Esophagus muscularis mucosa (tissue), 3 donors: ENCODE data around the gene ULK2.

Source experiments
- POLR2AphosphoS5 ChIP-seq, 2 donors: sonication (generic); formaldehyde crosslinking; IDR thresholded peaks; one replicate each; pipeline ENCODE4 v1.6.1; 2017; ENCODE audit warnings: antibody characterized with exemption in 2 of 2
- TF ChIP-seq, protein P1 (sequence below), 3 experiments: fragments of 200-600 bp in 2 of 3; fragments of 450-650 bp in 1 of 3; sonication (generic) in 2 of 3; IDR thresholded peaks; one replicate each; pipeline ENCODE4 v1.5.1; 2017 to 2019; ENCODE audit warnings: antibody characterized with exemption in 3 of 3, mild to moderate bottlenecking in 2 of 3, moderate library complexity in 1 of 3

GRCh38 chr17:19766016-19766415, 101.7 kb downstream of the ULK2 start:
- TF ChIP-seq, protein P1, sequence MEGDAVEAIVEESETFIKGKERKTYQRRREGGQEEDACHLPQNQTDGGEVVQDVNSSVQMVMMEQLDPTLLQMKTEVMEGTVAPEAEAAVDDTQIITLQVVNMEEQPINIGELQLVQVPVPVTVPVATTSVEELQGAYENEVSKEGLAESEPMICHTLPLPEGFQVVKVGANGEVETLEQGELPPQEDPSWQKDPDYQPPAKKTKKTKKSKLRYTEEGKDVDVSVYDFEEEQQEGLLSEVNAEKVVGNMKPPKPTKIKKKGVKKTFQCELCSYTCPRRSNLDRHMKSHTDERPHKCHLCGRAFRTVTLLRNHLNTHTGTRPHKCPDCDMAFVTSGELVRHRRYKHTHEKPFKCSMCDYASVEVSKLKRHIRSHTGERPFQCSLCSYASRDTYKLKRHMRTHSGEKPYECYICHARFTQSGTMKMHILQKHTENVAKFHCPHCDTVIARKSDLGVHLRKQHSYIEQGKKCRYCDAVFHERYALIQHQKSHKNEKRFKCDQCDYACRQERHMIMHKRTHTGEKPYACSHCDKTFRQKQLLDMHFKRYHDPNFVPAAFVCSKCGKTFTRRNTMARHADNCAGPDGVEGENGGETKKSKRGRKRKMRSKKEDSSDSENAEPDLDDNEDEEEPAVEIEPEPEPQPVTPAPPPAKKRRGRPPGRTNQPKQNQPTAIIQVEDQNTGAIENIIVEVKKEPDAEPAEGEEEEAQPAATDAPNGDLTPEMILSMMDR (IDR thresholded peaks at IDR 0.05): no peak
- no peak for TF ChIP-seq POLR2AphosphoS5 (IDR thresholded peaks at IDR 0.05)
